Stimulated activated CD8-positive, alpha-beta memory T cell treated with anti-CD3 and anti-CD28 coated beads, Interleukin-2, amount 100 ng/mL, for 1 hour (primary cell): ENCODE data around the gene C14orf132.

Experiments used
- DNase-seq, 2 donors: peaks; one replicate each; pipeline ENCODE4 v3.0.0-alpha.2; 2020; ENCODE audit warnings: low read depth in 2 of 2

Gene C14orf132

DNA sequence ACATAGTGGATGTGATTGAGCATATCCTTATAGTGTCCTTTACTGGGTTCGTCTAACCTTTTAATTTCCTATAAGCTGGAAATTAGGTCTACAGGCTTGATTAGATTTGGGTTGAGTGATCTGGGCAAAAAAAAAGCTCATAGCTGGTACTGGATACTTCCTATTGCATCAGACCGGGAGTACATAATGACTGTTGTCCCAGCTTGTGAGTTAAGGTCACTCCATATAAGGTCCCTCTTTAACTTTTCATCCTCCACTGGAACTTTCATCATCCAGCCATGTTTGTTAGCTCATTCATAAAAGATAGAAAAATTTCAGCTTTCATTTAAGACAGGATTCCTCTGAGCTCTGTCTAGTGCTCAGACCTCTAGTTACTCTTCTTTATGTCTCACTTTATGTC, 80.8 kb downstream of the C14orf132 start:
- DNase-seq, result no peak

DNA sequence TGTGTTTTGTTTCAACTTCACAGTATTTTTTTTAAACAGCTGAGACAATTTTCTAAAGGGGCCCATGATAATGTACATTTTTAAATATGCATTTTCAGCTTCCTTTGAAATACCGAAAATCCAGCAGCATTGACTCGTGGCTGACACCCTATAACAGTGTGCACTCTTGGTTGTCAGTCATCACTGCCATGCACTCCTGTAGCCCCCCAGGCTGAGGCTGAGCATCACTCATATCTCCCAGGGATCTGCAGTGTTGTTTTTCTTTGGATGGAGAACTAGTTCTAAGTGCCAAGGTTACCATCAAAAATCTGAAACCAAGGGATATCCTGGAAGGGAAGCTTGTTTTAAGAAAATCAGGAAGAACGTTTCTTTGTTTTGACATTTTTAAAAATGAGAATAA, 81.2 kb downstream of the C14orf132 start:
- no peak for DNase-seq

DNA sequence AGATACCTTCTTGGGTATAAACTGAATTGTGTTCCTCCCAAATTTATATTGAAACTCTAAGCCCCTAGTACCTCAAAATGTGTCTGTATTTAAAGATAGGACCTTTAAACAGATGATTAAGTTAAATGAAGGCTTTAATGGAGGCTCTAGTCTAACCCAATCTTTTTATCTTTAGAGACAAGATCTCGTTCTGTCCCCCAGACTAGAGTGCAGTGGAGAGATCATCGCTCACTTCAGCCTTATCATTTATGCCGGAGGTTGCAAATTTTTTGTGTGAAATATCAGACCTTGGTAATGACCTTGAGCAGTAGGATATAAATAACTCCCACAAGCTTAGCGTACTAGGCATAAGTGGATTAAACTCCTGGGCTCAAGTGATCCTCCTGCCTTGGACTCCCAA, 81.8 kb downstream of the C14orf132 start:
- DNase-seq, result no peak

DNA sequence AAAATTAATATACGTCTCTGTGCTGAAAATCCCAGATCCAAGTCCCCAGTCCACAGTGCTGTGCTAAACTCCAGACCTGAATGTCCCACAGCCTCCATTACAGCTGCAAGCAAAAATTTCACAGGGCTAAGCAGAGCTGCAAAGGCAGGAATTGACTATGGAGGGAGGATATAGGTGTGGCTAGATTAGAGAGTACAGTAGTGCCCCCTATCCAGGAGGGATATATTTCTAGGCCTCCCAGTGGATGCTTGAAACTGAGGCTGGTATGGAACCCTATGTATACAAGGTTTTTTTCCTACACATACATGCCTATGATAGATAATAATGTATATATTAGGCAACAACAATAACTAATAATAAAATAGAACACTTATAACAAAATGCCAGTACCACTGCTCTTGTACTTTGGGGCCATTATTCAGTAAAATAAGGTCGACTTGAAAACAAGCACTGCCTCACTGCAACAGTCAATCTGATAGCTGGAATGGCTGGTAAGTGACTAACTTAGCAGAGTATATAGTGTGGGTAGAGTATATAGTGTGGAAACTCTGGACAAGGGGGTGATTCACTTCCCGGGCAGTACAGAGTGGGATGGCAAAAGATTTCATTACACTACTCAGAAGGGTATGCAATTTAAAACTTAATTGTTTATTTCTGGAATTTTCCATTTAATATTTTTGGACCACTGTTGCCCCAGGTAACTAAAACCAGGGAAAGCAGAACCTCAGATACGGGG, 82.7 kb downstream of the C14orf132 start:
- no peak for DNase-seq

DNA sequence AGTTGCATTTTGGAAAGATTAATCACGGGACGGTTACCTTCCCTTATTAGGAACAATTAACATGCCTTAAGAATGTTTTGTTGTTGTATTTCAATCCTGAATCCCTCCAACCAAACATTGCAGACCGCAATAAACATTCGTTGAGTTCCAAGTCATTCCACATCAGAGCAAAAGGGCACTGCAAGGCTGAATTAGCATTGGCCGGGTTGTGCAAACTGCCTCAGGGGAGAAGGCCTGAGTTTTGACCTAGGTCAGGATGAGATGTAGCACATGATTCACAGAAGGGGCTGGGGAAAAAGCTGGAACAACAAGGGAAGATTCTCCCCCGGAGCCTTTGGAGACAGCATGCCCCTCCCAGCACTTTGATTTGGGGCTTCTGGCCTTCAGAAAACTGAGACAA, 83.3 kb downstream of the C14orf132 start:
- DNase-seq, result no peak

DNA sequence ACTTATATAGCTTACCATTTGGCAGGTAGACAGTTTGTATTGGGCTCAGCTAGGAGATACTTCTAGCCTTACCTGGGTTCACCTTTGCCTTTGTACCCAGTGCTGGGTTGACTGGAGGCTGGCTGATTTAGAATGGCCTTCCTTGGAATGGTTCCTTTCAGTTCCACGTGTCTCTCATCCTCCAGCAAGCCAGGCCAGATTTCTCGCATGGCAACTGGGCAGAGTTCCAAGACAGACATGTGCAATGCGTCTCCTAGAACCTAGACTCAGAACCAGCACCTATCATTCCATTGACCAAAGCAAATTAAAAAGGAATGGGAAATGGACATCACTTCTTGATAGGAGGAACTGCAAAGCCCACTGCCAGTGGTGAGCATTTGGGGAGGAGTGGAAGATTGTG, 86.4 kb downstream of the C14orf132 start:
- no peak for DNase-seq

DNA sequence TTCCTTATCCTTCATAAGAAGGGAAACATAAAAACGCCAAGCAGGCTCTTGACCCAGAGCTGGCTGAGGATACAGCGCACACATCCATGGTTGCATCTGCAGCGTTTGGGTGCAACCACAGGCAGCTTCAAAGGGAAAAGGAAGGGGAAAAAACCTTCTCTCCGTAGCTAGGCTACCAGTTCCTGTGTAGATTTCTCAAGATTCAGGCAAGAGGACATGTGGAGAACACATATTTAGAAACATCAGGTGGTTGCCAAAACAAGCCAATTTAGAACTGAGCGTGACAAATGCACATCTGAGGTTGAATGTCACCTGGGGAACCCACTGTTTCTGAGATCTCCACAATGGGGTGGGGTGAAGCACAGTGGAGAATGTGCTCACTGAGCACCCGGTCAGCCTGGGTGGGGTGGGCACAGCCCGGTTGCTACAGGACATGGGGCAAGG, 87.2 kb downstream of the C14orf132 start:
- DNase-seq, result no peak

DNA sequence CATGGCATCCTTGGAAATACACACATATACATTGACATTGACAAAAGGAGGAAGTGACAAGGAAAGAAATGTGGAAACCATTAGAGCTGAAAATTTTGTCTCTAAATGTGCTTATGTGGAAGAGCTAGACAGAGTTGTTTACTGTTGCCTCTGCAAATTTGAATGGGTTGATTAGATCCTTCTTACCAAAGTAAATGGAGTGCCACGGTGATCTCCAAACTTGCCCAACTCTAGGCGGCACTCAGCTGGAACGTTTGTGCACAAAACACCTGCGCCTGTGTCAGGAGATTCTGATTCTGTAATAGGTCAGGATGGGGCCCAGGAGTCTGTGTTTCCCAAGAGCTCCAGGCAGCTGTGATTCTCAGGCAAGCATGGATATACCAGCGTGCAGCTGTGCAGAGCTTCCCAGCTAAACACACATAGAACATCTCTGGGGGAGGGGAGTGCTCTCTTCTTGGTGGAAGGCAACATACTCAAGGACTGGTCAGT, 87.7 kb downstream of the C14orf132 start:
- DNase-seq, result no peak

DNA sequence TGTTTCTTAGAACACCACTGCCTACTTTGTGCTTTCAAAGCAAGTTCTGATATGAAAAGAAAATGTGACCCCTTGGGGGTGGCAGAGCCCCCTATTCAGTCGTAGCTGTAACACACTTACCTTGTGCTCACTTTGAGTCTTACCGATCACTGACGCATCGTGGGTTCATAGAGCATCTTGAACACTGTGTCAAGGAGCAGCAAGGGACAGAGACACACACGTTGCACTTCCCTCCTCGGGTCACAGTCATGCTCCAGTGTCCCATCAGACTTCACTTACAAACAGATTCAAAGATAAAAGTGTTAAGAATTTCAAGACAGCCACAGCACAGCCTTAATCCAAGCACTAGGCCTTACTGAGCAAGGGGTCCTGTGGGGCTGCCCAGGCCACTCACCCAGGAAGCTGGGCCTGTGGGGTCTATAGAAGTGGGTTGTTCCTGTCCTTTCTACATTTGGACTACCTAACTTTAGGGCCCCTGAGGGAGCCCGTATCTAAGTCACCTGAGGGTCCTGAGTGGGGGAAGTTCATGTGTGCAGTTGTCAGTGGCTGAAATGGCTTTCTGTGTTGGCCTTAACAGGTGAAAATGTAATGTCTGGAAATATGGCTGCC, 90.1 kb downstream of the C14orf132 start:
- no peak for DNase-seq

DNA sequence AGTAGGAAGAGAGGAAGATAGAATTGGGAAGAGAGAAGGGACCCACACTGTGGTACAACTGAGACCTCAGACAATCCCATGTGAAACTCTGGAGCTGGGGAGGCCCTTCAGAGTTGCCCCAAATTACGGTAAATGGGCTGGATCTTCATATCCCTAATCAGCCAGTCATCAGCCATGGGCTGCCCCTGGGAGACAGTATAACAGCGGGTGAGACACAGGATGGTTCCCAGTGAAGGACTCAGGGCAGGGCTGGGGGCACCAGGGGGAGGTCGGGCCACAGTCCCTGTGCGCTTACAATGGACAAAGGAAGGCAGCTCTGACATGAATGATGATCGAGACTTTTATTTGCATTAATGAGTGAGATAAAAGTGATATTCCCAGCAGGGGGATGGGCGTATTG, 91.2 kb downstream of the C14orf132 start:
- DNase-seq, result no peak

DNA sequence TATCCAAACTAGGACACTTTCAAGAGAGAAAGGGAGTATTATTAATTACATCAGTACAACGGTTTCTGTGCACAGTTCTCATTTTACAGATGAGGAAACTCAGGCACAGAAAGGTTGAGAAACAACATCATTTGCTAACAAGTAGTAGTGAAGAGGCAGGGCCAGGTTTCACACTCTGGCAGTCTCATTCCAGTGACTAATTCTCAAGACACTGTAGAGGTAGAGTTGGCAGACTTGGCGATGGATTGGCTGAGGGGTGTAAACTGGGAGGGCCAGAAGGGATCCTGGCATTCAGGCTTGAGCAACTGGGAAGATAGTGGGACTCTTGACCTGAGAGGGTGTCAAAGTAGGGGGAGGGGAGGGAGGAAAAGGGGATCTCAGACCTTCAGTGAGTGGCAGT, 91.7 kb downstream of the C14orf132 start:
- no peak for DNase-seq

DNA sequence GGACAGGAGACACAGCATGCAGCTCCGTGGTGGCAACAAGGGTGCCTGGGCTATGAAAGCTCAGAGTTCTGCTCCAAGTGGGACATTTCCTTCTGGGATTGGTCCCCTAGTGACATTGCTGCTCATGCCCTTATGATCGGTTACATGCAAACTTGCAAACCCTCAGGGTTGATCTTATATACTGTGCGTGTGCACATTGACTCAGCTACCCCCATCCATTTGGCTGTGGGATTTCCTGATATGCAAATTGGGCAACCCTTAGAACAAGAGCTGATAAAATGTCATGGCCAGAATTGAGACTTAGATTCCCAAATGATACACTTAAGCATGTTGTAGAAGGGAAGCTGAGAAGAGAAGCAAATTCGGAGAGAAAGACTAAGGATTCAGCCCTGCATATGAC, 92.7 kb downstream of the C14orf132 start:
- no peak for DNase-seq

DNA sequence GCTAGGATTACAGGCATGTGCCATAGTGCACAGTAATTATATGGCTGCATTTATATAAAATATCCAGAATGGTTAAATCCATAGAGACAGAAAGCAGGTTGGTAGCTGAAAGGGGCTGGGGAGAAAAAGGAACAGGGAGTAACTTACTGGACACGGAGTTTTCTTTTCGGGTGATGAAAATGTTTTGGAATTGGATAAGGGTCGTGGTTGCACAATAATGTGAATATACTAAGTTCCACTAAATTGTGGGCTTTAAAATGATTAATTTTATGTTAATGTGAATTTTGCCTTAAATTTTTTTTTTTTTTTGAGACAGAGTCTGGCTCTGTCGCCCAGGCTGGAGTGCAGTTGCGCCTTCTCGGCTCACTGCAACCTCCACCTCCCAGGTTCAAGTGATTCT, 95.3 kb downstream of the C14orf132 start:
- DNase-seq, result no peak

DNA sequence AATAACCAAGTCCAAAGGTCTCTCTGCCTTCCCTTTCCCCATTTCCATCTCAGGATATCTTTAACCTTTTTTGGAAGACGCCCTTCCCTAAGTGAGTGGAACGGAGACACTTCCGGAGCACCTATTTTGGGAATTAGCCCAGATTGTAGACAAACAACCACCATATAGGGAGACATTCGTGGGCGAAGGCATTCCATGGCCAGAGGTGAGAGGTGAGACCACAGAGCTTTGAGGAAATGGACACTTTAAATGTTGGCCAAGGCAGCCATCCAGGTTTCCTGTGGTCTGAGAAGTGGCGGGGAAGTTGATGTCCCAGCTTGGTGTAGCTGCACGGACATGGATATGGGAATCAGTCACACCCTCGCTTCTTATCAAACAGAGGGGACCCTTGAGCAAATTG, 96.1 kb downstream of the C14orf132 start:
- no peak for DNase-seq

DNA sequence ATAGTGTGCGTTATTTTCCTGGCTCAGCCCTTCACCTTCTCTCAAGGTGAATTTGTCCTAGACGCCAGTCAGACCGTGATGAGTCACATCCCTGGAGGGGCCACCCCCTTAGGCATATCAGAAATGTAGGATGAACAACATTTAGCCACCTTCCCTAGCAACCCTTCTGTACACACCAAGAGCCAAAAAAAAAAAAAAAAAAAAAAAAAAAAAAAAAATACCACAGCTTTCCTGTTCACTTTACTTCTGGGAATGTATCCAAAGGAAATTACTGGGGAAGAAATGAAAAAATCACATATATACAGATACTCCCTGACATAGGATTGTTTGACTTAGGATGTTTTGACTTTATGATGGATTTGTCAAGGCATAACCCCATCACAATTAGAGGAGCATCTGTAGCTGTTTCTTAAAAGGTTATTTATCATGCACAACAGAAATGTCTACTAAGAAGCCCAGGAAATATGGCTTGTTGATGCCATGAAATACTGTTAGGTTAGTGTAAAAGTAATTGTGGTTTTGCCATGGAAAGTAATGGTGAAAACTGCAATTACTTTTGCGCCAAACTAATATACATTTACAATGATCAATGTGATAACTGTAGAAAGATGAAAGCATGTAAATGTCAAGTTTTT, 97.3 kb downstream of the C14orf132 start:
- DNase-seq, result no peak

DNA sequence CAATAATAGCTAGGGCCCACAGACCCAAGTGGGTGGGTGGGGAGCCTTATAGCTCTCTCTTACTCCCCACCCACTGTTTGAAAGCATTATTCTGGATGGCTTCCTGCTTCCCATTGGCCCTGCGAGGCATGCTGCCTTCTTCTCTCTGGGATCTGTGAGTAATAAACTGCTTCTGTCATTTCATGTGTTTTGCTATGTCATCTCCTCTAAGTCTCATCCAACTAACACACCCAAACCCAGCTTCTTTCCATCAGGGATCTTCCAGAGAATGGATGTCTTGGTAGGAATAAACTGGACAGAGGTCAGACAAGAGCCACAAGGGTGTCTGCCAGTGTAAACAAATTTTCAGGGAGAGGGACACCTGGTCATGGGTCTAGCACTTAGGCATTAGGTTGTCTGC, 99.1 kb downstream of the C14orf132 start:
- no peak for DNase-seq

DNA sequence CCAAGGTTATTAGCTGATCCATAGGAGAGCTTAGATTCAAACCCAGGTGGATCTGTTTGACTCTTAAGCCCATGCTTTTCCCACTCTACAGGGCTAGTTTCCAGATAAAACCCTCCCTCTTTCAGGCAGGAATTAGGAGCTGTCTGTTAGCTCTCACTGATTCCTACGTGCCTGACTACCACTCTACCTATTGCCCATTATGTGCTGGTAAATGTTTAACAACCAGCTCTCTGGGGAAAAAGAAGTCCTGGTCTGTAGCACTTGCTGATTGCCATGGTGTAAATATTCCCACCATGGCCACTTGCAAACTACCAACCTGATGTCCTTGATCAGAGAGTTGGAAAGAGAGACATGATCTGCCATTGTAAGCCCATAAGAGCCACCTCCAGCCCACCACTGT, 100.0 kb downstream of the C14orf132 start:
- no peak for DNase-seq

DNA sequence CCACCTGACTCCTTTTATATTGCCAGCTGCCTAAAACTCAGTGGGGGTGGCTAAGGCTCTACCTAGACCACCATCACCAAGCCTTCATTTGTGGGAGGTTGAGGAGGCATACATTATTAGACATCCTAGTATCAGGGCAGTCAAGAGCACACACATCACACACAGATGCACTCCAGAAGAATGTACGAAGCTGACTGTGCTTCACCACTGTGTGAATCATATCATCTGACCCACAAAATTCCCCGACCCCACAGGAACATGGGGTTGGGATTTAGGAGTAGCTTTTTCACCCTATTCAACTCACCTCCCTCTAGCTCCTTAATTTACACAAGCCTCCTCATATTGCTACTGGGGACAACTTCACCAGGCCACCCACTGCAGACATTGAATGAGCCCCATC, 100.7 kb downstream of the C14orf132 start:
- DNase-seq, result no peak

DNA sequence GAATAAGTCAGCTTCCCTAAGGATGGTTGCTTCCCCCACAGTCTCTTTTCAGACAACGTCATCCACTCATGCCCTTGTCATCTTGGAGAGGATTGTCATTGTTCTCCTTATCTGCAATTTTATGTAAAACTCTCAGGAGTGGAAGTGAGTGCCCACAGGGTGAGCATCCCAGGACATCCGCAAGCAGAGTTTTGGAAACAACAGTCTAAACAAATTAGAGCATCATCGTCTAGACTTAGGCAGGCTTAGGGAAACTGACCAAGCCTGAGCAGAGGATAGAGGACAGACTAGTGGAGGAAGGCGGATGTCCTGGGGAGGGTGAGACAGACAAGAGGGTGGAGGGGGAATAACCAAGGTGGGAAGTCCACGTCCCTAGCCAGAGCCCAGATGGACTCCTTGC, 101.8 kb downstream of the C14orf132 start:
- no peak for DNase-seq
